HepG2 (cell line): ENCODE data around the gene PPFIA3. TPM values are rescaled to one million over a fixed set of nuclear protein-coding genes. Genes with fewer than 3 reads are reported as not detected.

Experiments used
- BORCS8-MEF2B ChIP-seq: sonication (generic); formaldehyde crosslinking; IDR thresholded peaks from 2 replicates; pipeline ENCODE4 v1.8.0; 2022; ENCODE audit warnings: mild to moderate bottlenecking, missing genetic modification reagents
- BRCA1 ChIP-seq: sonication (generic); formaldehyde crosslinking; IDR thresholded peaks from 2 replicates; pipeline ENCODE4 v1.4.0; 2020; ENCODE audit warnings: missing genetic modification reagents
- CAMTA2 ChIP-seq: sonication (generic); formaldehyde crosslinking; IDR thresholded peaks from 2 replicates; pipeline ENCODE4 v1.4.0; 2020; ENCODE audit warnings: mild to moderate bottlenecking, missing genetic modification reagents, borderline replicate concordance
- CREB1 ChIP-seq, 2 experiments: fragments of 450-650 bp in 1 of 2; IDR thresholded peaks; 2 replicates each; pipeline ENCODE4 v1.6.1; 2016 to 2017; ENCODE audit warnings: control low read depth in 1 of 2, mild to moderate bottlenecking in 1 of 2, missing compliant biosample characterization in 1 of 2, missing genetic modification characterization in 1 of 2
- E2F2 ChIP-seq: sonication (generic); formaldehyde crosslinking; IDR thresholded peaks from 2 replicates; pipeline ENCODE4 v1.4.0; 2020; ENCODE audit warnings: missing genetic modification reagents, borderline replicate concordance
- FOXC1 ChIP-seq: sonication (generic); formaldehyde crosslinking; IDR thresholded peaks from 2 replicates; pipeline ENCODE4 v1.8.0; 2022; ENCODE audit warnings: mild to moderate bottlenecking, missing genetic modification reagents, borderline replicate concordance
- FOXO1 ChIP-seq: sonication (generic); formaldehyde crosslinking; IDR thresholded peaks from 2 replicates; pipeline ENCODE4 v1.4.0; 2020; ENCODE audit warnings: missing genetic modification reagents
- MAFF ChIP-seq: IDR thresholded peaks from 2 replicates; pipeline ENCODE4 v1.6.1; 2011; ENCODE audit warnings: low read depth, low read length, improper control_type of control experiment
- MXD4 ChIP-seq: IDR thresholded peaks from 2 replicates; pipeline ENCODE4 v1.6.1; 2016; ENCODE audit warnings: mild to moderate bottlenecking, missing biosample characterization, missing genetic modification reagents
- NRL ChIP-seq: sonication (generic); formaldehyde crosslinking; IDR thresholded peaks from 2 replicates; pipeline ENCODE4 v1.5.0; 2020; ENCODE audit warnings: missing genetic modification reagents, mild to moderate bottlenecking, moderate library complexity, borderline replicate concordance
- POGK ChIP-seq: sonication (generic); formaldehyde crosslinking; conservative IDR thresholded peaks from 2 replicates; pipeline ENCODE4 v1.8.0; 2022; ENCODE audit warnings: mild to moderate bottlenecking, moderate library complexity, missing genetic modification reagents
- RAD51 ChIP-seq: fragments of 450-650 bp; IDR thresholded peaks from 2 replicates; pipeline ENCODE4 v1.6.1; 2016; ENCODE audit warnings: borderline replicate concordance
- RXRB ChIP-seq: IDR thresholded peaks from 2 replicates; pipeline ENCODE4 v1.6.1; 2016; ENCODE audit warnings: borderline replicate concordance, missing genetic modification reagents, missing compliant biosample characterization
- SKI ChIP-seq: fragments of 450-650 bp; IDR thresholded peaks from one replicate; pipeline ENCODE4 v1.6.1; 2018; ENCODE audit warnings: mild to moderate bottlenecking; ENCODE audit not compliant: partially characterized antibody
- TAF1 ChIP-seq: sonication (generic); formaldehyde crosslinking; IDR thresholded peaks from 2 replicates; pipeline ENCODE4 v1.4.0; 2020; ENCODE audit warnings: missing genetic modification reagents
- ZFP41 ChIP-seq: sonication (generic); formaldehyde crosslinking; IDR thresholded peaks from 2 replicates; pipeline ENCODE4 v1.4.0; 2020; ENCODE audit warnings: mild to moderate bottlenecking, missing genetic modification reagents, borderline replicate concordance
- ZFX ChIP-seq: sonication (generic); formaldehyde crosslinking; IDR thresholded peaks from 2 replicates; pipeline ENCODE4 v1.4.0; 2020; ENCODE audit warnings: mild to moderate bottlenecking, low read depth, missing genetic modification reagents, moderate library complexity
- ZMYM2 ChIP-seq: sonication (generic); formaldehyde crosslinking; IDR thresholded peaks from 2 replicates; pipeline ENCODE4 v1.8.0; 2022; ENCODE audit warnings: mild to moderate bottlenecking, missing genetic modification reagents
- ZNF12 ChIP-seq: sonication (generic); formaldehyde crosslinking; IDR thresholded peaks from 2 replicates; pipeline ENCODE4 v1.5.0; 2020; ENCODE audit warnings: missing genetic modification reagents
- ZNF121 ChIP-seq: sonication (generic); formaldehyde crosslinking; IDR thresholded peaks from 2 replicates; pipeline ENCODE4 v1.5.0; 2020; ENCODE audit warnings: mild to moderate bottlenecking, missing genetic modification reagents
- ZNF274 ChIP-seq: sonication (generic); formaldehyde crosslinking; IDR thresholded peaks from 2 replicates; pipeline ENCODE4 v1.5.1; 2020; ENCODE audit warnings: mild to moderate bottlenecking, missing genetic modification reagents
- ZNF513 ChIP-seq: sonication (generic); formaldehyde crosslinking; conservative IDR thresholded peaks from 2 replicates; pipeline ENCODE4 v1.5.0; 2020; ENCODE audit warnings: missing genetic modification reagents
- ZNF746 ChIP-seq: sonication (generic); formaldehyde crosslinking; IDR thresholded peaks from 2 replicates; pipeline ENCODE4 v1.8.0; 2022; ENCODE audit warnings: mild to moderate bottlenecking, missing genetic modification reagents
- ZNF883 ChIP-seq: sonication (generic); formaldehyde crosslinking; IDR thresholded peaks from 2 replicates; pipeline ENCODE4 v1.5.1; 2020; ENCODE audit warnings: mild to moderate bottlenecking, missing genetic modification reagents; ENCODE audit errors: not compliant biosample characterization
- polyA plus RNA-seq, 8 experiments: library from polyadenylated mRNA; depleted of rRNA in 3 of 8; stranded (reverse) in 7 of 8; unstranded in 1 of 8; fragments of >200 nt; fragmentation: Illumina TruSeq in 4 of 8; extraction: Trizol in 4 of 8; gene quantifications; 2 replicates each; pipeline versions ENCODE4 v1.2.1 to v1.2.3, GENCODE V29; 2011 to 2016; ENCODE audit warnings: low read depth in 4 of 8, missing spikeins in 1 of 8, mixed read lengths in 1 of 8; ENCODE audit not compliant: insufficient read depth in 1 of 8
- total RNA-seq, 5 experiments: library from RNA; depleted of rRNA; stranded (reverse); fragments of >200 nt; fragmentation: Illumina TruSeq; extraction: Trizol; gene quantifications; 2 replicates each; pipeline ENCODE4 v1.2.3, GENCODE V29; 2016; ENCODE audit warnings: low read depth in 1 of 5

The PPFIA3 gene
- total and polyA plus RNA-seq, 2 of the 13 experiments (the other 11 are each of a cell fraction or from before 2014, with no cell fraction given): 6.7 to 8.6 TPM

GRCh38 chr19:49113762-49114629 lies 5.3 kb upstream of the PPFIA3 start, which contains the start of gene LIN7B (continued):
- TF ChIP-seq MXD4 (CRISPR knock-in tag) (0 out of 2 replicates have a peak, but pooled peaks have one; percentile 45), POGK (CRISPR knock-in tag) (peak; percentile 85), CAMTA2 (no peak), SKI (peak; percentile 75), ZMYM2 (CRISPR knock-in tag) (no peak), ZNF746 (CRISPR knock-in tag) (no peak), ZNF883 (CRISPR knock-in tag) (no peak), ZNF513 (CRISPR knock-in tag) (no peak), FOXO1 (peak; percentile 9; the same call in 1 of the 2 replicates), ZFP41 (peak; percentile 91; the same call in 1 of the 2 replicates), ZNF274 (0 out of 2 replicates have a peak, but pooled peaks have one; percentile 50), MAFF (no peak), RXRB (CRISPR knock-in tag) (0 out of 2 replicates have a peak, but pooled peaks have one; percentile 18), ZNF121 (CRISPR knock-in tag) (no peak), TAF1 (CRISPR knock-in tag) (0 out of 2 replicates have a peak, but pooled peaks have one; percentile 9), FOXC1 (peak; percentile 73), BRCA1 (CRISPR knock-in tag) (no peak; the same call in 1 of the 2 replicates), ZFX (CRISPR knock-in tag) (peak; percentile 71), BORCS8-MEF2B (CRISPR knock-in tag) (peak; percentile 78; the same call in 1 of the 2 replicates), CREB1 (IDR thresholded peaks at IDR 0.05) (no peak), CREB1 (CRISPR knock-in tag; IDR thresholded peaks at IDR 0.05) (no peak), NRL (CRISPR knock-in tag) (peak; percentile 70; the same call in 1 of the 2 replicates), ZNF12 (CRISPR knock-in tag) (no peak), RAD51 (peak; percentile 51; the same call in 1 of the 2 replicates), E2F2 (CRISPR knock-in tag) (no peak)
